Measurements from ENCODE around the gene KPNB1.
A peak's percentile ranks its signal among the peaks of the same experiment; 100 is the strongest.

Gene KPNB1

DNA sequence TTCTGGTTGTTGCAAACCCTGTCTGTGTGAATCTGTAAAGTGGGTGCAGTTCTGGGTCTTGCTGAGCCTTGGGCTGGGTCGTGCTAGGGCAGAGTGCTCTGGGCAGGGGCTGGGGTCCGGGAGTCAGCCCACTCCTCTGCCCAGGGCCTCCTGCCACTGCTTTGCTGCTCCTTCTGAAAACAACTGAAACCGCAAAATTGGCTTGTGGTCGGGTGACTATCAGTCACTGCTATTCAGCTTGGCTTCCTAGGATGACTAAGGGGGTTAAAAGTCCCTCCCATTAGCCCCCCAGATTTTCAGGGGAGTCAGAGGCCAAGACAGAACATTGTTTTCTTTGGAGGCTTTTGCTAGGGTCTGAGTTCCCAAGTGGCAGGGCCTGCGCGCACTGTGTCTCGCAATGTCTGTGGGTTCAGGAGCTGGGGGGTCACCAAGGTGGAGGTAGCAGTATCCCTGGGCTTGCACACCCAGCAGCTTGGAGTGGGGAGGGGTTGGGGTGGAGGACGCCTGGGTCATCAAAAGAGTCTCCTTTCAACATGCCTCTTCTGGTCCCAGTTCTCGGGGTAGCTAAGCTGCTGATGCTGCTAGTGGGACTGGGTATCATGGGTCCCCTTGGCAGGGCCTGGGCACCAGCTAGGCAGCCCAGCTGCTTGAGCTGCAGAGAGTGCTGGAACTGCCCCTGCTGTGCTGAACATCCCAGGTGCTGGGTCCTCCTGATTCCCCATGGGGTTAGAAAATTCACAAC, 69.9 kb downstream of the KPNB1 start:
- ChIA-PET CTCF (interaction anchor here (0.6 kb wide), 2 partner anchors 20 to 1108 kb away, joined by 3 read pairs; no protein-coding TSS in a partner anchor), POLR2A (interaction anchor here (1.4 kb wide), 1 partner anchor 13 kb away, joined by 3 read pairs; the partner anchor contains the start of gene TBX21)
- no peak for TF ChIP-seq ZNF384 (IDR thresholded peaks at IDR 0.05)
- DNase-seq (ENCODE audit: extremely low spot score), result no peak

- ChIA-PET POLR2A (interaction anchor here (1.4 kb wide), 1 partner anchor 13 kb away, joined by 3 read pairs; the partner anchor contains the start of gene TBX21), CTCF (no interaction called here)
- no peak for DNase-seq (ENCODE audit: extremely low spot score)
- TF ChIP-seq SP1 (IDR thresholded peaks at IDR 0.05) (no peak), ELF4 (IDR thresholded peaks at IDR 0.05) (no peak), FOXA1 (IDR thresholded peaks at IDR 0.05) (no peak), TARDBP (IDR thresholded peaks at IDR 0.05) (no peak), SUZ12 (IDR thresholded peaks at IDR 0.05) (no peak), FOXK2 (IDR thresholded peaks at IDR 0.05) (no peak)
These were observed 70.5 kb downstream of the KPNB1 start for GRCh38 chr17:47720196-47720595.

DNA sequence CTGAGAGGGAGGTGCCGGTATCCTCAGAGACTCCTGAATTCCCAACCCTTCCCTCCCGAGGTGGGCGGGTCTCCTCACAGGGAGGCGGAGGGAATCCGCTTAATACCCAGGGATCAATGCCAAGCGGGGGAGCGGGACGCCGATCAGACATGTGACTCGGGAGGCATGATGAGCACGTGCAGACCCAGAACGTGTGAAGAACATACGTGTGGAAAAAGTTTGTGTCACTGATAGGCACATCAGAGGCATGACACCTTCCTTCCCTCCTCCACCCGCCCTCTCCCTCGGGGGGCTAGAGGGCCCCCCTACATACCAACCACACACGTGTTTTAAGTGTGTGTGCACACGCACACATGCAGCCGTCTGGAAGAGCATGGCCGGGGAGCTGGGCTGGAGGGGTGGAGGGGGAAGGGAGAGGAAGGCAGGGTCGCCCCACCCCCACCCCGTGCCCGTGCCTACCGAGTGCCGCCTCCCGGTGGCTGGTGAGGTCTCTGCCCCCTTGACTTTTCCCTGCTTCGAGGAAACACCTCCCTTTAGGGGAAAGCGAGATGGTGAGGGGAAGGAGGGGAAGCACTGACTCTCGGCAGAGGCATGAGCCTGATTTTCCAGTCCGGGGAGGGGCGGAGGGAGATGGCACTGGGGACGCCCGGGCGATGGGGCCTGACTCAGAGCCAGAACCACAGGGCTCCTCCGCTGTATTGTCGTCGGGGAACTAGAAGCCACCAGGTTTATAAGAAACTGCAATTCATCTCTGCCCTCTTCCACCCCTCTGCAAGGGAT, 71.2 kb downstream of the KPNB1 start:
- ChIA-PET POLR2A (no interaction called here), CTCF (no interaction called here)
- peak; percentile 25 for DNase-seq (ENCODE audit: extremely low spot score)
- TF ChIP-seq L3MBTL2 (conservative IDR thresholded peaks at IDR 0.05), result peak; percentile 75
- TF ChIP-seq FOXM1 (IDR thresholded peaks at IDR 0.05; ENCODE audit: borderline replicate concordance), result no peak

- no peak for DNase-seq (ENCODE audit: extremely low spot score)
- TF ChIP-seq ARNT (IDR thresholded peaks at IDR 0.05) (no peak), NFRKB (IDR thresholded peaks at IDR 0.05) (no peak), TARDBP (IDR thresholded peaks at IDR 0.05) (no peak), ELF4 (IDR thresholded peaks at IDR 0.05) (no peak), SUZ12 (IDR thresholded peaks at IDR 0.05) (no peak), FOXM1 (IDR thresholded peaks at IDR 0.05; ENCODE audit: borderline replicate concordance) (no peak), LEF1 (IDR thresholded peaks at IDR 0.05; ENCODE audit: borderline replicate concordance) (no peak), L3MBTL2 (conservative IDR thresholded peaks at IDR 0.05) (no peak), FOXK2 (IDR thresholded peaks at IDR 0.05) (no peak), HDGF (IDR thresholded peaks at IDR 0.05; ENCODE audit: borderline replicate concordance) (no peak), CTBP1 (IDR thresholded peaks at IDR 0.05; ENCODE audit: borderline replicate concordance) (no peak), BHLHE40 (IDR thresholded peaks at IDR 0.05; ENCODE audit: borderline replicate concordance) (no peak), FOXA1 (IDR thresholded peaks at IDR 0.05) (no peak), ZNF384 (IDR thresholded peaks at IDR 0.05) (no peak), SP1 (IDR thresholded peaks at IDR 0.05) (no peak)
- TF ChIP-seq, protein P1, sequence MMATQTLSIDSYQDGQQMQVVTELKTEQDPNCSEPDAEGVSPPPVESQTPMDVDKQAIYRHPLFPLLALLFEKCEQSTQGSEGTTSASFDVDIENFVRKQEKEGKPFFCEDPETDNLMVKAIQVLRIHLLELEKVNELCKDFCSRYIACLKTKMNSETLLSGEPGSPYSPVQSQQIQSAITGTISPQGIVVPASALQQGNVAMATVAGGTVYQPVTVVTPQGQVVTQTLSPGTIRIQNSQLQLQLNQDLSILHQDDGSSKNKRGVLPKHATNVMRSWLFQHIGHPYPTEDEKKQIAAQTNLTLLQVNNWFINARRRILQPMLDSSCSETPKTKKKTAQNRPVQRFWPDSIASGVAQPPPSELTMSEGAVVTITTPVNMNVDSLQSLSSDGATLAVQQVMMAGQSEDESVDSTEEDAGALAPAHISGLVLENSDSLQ (IDR thresholded peaks at IDR 0.05), result no peak
- ChIA-PET CTCF (no interaction called here), POLR2A (no interaction called here)
These were observed 72.0 kb downstream of the KPNB1 start for GRCh38 chr17:47721725-47722124.

GRCh38 chr17:47724705-47725104, 75.0 kb downstream of the KPNB1 start:
- POLR2A ChIA-PET, result no interaction called here

DNA sequence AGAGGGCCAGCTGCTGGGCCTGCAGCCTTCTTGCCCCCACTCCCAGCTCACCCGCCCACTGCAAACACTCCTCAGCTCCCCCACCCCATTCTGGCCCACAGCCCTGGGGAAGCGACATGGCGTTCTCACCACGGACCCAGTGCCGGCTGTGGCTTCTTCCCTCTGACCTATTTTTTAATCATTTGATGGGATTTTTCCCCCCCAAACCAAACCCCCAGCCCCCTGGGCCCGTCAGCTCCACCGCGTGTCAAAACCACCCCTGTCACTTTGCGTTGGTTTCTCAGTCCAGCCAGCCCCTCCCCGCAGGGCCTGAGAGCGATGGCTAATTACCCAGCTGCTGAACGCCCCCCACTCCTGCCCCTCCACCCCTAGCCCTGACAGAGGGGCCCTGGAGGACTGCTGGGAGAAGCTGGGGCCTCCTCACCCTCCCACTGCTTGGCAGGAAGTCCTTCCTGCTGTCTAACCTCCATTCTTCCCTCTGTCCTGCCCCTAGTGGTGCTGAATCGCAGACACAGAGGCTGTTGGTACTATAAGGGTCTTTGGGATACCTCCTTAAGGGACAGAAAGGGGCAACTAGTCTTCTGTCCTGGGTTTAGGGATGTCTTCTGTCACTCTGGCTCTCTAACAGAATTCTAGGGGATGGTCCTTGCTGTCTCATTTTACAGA, 75.9 kb downstream of the KPNB1 start:
- DNase-seq (ENCODE audit: extremely low spot score), result no peak
- TF ChIP-seq L3MBTL2 (conservative IDR thresholded peaks at IDR 0.05) (no peak), FOXM1 (IDR thresholded peaks at IDR 0.05; ENCODE audit: borderline replicate concordance) (no peak), SUZ12 (IDR thresholded peaks at IDR 0.05) (no peak)
- TF ChIP-seq, protein P1 (IDR thresholded peaks at IDR 0.05), result no peak
- POLR2A ChIA-PET, result interaction anchor here (1.7 kb wide), 1 partner anchor 76 kb away, joined by 6 read pairs; the partner anchor contains the start of gene KPNB1
- CTCF ChIA-PET, result interaction anchor here (0.8 to 1.4 kb wide), 4 partner anchors 7 to 110 kb away, joined by 3 to 4 read pairs (median 3); partner anchors contain the start of gene TBX21

More at GRCh38 chr17:47724705-47725104, 75.0 kb downstream of the KPNB1 start:
- CTCF ChIA-PET, result interaction anchor here (0.8 to 1.4 kb wide), 2 partner anchors 8 to 109 kb away, joined by 3 to 4 read pairs; partner anchors contain the start of gene TBX21
- TF ChIP-seq ZNF384 (IDR thresholded peaks at IDR 0.05) (no peak), L3MBTL2 (conservative IDR thresholded peaks at IDR 0.05) (no peak), SP1 (IDR thresholded peaks at IDR 0.05) (no peak), FOXA1 (IDR thresholded peaks at IDR 0.05) (no peak), HDGF (IDR thresholded peaks at IDR 0.05; ENCODE audit: borderline replicate concordance) (no peak), FOXK2 (IDR thresholded peaks at IDR 0.05) (no peak), BHLHE40 (IDR thresholded peaks at IDR 0.05; ENCODE audit: borderline replicate concordance) (no peak), LEF1 (IDR thresholded peaks at IDR 0.05; ENCODE audit: borderline replicate concordance) (no peak), FOXM1 (IDR thresholded peaks at IDR 0.05; ENCODE audit: borderline replicate concordance) (no peak)
- TF ChIP-seq, protein P1 (IDR thresholded peaks at IDR 0.05), result no peak
- no peak for DNase-seq (ENCODE audit: extremely low spot score)
